NT2/D1 (cell line): ENCODE results near the gene RAD23B.

ENCODE experiments used
- SUZ12 ChIP-seq: IDR thresholded peaks from 2 replicates; pipeline ENCODE4 v1.6.1; 2011; ENCODE audit not compliant: insufficient read length, insufficient read depth; ENCODE audit errors: extremely low read depth
- YY1 ChIP-seq: IDR thresholded peaks from 2 replicates; pipeline ENCODE4 v1.6.1; 2011; ENCODE audit not compliant: insufficient read length, insufficient read depth

- no peak for TF ChIP-seq YY1
- TF ChIP-seq SUZ12 = no peak
Observed at GRCh38 chr9:107375001-107375400, 91.9 kb downstream of the RAD23B start.
